NCI-H510A treated with DMSO at 0.1 percent for 48 hours (cell line): ENCODE data around the gene PFDN2.

Source experiments
- DNase-seq: peaks from one replicate; lab custom pipeline; 2025; lab: John Stamatoyannopoulos, UW

Gene PFDN2

DNA sequence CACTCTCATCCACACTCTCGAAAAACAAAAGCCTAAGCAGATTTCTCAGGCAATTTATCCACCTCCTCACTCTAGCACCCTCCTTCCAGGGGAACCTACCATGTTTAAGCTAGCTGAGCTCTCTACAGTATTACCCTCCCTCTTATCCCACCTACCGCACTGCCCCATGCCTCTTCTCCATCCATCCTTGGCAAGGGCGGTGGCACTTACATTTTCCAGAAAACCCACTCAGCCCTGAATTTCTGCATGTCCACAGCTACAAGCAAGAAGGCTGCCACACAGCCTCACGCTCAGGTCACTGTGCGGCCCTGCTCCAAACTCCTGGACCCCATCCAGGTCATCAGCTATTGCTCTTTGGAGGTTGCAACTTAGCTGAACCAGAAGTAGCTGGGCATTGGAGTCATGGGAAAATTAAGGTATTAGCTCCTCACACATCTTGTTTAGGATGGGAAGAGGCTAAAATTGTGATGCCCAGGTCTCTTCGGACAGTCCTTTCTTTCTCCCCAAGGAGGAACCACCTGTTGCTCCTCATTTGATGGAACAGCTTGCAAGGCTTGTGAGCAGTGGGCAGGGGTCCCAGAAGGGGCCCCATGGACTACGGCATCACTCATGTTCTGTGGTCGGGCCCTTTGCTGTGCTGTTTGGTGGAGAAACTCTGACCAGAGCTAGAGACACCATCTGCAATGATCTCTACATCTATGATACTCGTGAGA is 18.6 kb downstream of the PFDN2 start:
- DNase-seq, result no peak

DNA sequence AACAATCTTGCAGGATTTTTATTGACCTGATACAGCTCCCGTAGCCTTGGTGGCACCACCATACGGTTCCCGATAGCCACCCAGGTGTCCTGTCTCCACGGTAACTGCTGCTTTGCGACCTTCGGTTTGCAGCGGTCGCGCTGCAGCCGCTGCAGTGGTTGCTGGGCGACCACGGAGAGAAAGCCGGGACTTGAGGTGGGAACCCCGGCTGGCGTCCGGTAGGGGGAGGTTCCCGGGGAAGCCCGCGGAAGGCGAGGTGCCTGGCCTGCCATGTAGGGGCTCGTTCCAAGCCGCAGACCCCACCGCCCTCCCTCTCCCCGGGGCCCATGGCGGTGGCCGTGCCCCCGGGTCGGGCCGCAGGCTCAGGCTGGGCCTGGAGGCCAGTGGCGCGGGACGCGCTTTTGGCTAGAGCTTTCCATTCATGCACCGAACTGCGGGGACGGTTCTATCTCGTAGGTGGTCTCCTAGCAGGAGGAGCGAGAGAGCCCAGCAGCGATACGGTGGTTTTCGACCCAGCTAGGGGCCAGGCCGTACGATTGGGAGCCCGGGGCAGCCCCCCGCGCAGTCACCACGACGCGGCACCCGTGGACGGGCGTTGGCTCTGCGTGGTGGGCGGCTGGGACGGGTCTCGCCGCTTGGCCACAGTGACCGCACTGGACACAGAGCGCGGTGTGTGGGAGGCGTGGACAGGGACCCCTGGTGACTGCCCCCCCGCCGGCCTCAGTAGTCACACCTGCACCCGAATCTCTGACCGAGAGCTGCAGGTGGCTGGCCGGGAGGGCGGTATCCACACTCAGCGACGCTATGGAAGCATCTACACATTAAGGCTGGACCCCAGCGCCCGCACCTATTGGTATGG is 19.4 kb downstream of the PFDN2 start, which contains the start of gene KLHDC9:
Gene KLHDC9 (plus strand): TSS at position 152 of the 859 bp plus-strand sequence. CDS start 175 bp downstream, at position 327.
- peak; percentile 81 for DNase-seq

DNA sequence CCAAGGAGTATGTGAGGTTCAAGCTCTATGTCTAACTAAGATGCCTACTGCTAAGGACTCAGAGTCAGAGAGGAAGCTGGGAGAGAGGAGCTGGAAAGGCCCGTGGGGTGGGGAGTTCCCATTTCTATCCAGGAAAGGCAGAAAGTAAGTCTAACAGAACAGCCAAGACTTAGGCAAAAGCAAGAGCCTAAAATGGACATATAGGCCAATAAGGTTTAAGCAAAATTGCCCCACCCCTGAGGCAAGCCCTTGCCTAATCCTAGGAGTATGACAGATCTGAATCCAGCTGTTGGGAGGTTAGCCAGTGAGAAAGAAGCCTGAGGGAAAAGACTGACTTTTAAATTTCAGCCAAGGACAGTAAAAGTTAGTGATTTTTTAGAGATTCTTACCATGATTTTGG is 21.3 kb downstream of the PFDN2 start:
- no peak for DNase-seq

DNA sequence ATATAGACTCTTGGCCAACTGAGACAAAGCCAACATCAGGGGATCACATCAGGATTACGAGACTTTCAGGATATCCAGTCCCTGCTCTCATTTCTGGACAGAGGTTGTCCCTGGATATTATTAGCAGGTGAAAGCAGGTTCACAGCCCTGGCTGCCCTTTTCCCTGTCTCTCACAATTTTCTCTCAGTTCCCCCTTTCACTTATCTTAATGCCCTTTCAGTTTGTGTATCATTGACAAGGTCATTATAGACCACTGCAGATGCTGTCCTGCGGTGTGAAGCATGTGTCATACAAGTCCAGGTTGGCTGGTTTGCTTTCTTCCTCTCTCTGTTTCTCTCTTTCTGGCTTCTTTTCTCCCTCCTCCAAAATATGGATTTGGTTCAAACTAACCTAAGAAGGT is 21.8 kb downstream of the PFDN2 start:
- no peak for DNase-seq

DNA sequence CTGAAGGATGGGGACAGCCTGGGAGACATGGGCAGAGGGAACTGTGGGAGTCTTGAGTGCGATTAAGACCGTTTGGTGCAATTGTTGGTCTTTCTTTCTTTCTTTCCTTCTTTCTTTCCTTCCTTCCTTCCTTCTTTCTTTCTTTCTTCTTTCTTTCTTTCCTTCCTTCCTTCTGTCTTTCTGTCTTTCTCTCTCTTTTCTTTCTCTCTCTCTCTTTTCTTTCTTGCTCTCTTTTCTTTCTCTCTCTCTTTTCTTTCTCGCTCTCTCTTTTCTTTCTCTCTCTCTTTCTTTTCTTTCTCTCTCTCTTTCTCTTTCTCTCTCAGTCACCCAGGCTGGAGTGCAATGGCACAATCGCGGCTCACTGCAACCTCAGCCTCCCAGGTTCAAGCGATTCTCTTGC is 22.6 kb downstream of the PFDN2 start:
- DNase-seq, result no peak

DNA sequence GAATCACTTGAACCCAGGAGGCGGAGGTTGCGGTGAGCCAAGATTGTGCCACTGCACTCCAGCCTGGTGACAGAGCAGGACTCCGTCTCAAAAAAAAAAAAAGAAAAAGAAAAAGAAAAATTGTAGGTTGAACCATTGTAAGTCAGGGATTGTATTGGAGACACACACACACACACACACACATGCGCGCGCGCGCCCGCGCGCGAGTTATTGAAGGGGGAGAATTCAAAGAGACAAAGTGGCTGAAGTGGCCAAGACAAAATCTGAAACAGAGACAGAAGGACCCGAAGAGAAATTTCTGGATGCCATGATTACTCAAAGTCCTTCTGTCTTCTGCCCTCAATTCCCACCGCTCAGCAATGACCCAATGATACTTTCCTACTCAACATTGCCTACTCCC is 23.4 kb downstream of the PFDN2 start:
- no peak for DNase-seq

DNA sequence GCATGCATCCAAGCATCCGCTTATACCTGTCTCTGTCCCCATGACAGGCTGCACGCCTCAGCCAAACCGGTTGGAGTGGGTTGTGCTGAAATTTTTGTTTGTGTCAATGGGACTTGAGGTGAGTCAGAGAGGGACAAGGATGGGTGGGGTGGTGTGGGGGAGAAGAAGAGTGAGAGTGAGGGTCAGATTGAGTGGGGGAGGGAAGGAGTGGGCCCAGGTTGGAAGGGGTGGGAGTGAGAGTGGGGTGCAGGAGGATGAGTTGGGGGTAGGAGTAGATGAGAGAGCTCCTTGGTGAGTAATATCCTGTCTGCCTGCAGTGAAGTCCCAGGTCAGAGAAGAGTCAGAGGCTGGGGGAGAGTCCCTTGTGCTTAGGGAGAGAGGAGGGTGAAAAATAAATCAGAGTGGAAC is 25.2 kb downstream of the PFDN2 start:
- no peak for DNase-seq

DNA sequence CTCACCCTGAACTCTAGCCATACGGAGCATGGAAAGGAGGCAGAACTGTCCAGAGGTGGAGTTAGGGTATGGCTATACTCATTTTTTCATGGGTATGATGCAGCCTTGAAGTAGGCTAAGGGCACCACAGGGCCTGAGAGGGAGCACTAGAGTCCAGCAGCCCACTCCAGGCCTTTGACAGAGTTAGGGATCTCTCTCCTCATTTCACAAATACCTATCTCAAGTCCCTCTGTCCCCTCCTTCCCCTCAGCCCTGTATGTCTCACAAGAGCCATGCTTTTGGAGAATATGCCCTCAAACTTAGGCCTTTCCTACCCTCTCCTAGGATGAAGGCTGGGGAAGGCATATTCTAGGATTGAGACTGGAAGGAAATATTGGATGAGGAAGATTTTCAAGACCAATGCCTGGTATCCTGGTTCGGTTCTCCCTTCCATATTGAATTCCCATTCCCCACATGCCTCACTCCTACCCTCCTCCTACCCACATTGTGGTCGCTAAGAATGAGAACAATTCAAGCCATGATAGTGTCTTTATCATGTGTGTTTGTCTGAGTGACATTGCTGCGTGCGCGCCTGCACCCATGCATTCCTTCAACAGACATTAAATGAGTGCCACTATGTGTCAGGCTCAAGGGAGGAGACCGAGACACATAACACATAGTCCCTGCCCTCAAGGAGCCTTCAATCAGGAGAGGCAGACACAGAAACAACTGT is 25.9 kb downstream of the PFDN2 start:
- DNase-seq, result no peak

DNA sequence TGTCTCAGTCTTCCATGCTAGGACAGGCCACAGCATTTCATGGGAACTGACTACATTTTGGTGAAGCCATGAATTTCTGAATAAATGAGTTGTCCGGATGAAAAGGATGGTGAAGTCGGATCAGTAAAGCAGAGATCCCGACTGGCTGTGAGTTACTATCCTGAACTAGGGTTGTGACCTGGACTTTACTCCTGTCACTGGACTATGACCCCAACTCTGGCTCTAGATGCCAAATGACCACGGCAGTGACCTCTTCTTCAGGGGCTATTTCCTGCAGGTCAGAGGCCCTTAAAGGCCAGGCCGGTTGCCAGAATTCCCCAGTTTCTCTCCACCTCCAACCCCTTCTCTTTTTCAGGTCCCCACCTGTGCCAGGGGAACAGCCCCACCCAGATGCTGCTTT is 26.7 kb downstream of the PFDN2 start:
- no peak for DNase-seq

DNA sequence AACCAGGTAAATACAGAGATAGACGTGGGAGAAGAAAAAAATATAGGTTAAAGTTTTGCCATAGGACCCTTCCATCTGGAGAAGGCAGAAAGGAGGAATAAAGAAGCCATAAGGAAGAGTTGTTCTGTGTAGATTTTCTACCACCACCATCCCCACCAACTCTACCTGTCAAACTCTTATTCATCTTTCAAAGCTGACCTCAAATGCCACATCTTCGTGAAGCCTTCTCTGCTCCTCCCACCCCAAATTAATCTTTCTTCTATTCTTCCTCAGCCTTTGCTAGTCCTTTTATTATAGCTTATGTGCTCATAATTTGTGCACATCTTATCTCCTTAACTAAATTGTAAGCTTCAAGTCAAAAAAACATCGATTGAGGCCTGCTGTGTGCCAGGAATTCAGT is 27.2 kb downstream of the PFDN2 start:
- no peak for DNase-seq

DNA sequence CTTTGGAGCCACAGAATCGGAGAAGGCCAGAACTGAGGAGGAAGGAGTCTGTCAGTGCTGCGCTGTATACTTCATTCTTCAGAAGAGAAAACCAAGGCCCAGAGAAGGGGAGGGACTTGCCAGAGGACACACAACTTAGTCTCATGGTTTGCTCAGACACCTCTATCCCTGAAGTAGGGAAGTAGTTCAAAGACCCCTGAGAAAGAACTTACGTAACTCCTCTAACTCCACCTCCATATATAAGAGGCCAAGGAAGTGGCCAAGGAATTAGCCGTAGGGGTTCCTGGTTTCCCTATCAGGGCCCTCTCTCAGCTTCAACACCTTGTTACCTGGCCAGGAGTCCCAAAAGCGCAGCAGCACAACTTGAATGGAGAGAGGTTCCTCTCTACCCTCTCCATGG is 27.9 kb downstream of the PFDN2 start:
- no peak for DNase-seq

DNA sequence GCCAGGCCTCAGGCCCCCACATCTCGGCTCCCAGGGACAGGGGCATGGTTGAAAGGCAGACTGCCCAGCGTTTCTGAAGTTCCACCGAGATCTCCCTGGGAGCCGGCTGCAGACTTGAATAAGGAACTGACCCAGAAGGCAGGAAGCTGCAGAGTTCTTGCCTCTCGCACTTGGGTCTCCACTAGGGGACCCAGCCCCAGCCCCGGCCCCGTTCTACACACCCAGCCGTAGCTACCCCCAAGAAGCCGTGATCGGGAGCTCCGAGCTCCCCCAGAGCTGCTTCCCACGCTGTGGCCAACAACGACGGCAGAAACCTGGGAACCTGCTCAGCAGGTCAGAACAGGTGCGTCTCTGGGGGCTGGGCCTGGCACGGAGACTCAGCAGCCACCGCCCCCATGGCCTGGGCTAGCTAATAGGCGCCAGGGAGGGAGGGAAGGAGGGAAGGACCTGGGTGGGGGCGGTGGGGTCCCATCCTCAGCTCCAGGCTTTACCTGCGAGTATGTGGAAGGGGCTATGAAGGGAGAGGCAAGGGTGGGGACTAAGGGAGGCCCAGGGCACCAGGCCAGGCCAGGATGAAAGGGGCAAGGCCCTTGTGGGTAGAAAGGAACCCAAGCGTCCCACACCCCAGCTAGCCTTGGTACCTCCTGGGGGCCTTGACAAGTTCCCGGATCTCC is 28.4 kb downstream of the PFDN2 start, which contains the start of gene NECTIN4:
Gene NECTIN4 (minus strand): TSS at position 308 of the 674 bp plus-strand sequence. CDS start 262 bp downstream, at position 46.
- DNase-seq, result peak; percentile 48

DNA sequence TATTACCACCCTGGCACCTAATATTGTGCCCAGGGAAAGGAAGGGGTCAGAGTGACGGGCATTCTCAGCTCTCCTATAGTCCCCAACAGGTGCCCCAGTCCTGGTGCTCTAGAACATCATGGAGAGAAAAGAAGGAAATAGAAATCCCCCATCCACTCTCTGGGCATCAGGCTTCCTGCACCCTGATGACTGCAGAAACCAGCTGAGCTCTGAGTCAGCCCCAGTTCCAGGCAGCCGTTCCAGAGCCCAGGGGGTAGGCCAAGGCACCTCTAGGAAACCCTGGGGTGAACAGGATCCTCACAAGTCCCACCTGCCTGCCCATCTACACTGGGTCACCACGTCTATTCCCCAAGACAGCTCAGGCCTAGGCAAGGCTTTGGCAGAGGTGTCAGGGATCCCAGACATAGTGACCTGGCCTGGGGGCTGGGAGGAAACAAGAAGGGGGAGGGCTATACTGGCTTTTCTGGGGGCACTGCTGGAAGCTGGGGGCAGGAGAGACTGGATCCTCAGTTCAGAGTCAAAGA is 29.2 kb downstream of the PFDN2 start:
- no peak for DNase-seq

DNA sequence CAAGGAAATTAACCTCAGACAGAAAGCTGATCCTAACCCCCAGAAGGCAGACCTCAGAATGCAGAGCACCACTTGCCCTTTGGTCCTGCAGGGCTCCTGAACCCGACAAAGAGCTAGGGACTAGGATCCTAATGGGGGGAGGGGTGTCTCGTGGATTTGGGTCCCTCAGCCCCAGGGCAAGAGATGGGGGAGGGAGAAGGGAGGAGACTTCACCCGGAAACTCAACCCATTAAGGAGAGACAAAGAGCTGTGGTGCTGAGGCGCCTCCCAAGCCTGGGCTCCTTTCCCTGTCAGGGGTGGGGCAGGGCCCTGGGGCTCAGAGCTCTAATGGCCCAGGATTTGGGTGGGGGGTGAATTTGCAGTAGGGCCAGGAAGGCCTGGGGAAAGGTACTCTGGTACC is 31.4 kb downstream of the PFDN2 start:
- DNase-seq, result no peak

DNA sequence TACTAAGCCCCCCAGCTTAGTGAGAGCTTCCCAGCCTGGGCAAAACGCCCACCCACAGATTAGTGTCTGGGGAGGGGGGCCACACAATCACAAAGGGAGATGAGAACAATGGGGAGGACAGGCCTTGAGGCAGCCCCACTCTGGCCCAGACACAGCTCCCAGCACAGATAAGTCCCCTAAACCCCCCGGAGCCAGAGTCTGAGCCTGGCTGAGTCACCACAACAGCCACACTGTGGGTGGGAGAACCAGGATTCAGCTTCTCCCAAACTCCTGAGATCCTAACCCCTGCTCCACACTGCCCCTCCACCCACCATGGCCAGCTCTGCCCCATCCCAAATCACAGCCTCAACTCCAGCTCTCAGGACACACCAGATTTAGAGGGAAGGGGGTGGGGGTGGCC is 32.7 kb downstream of the PFDN2 start:
- no peak for DNase-seq

DNA sequence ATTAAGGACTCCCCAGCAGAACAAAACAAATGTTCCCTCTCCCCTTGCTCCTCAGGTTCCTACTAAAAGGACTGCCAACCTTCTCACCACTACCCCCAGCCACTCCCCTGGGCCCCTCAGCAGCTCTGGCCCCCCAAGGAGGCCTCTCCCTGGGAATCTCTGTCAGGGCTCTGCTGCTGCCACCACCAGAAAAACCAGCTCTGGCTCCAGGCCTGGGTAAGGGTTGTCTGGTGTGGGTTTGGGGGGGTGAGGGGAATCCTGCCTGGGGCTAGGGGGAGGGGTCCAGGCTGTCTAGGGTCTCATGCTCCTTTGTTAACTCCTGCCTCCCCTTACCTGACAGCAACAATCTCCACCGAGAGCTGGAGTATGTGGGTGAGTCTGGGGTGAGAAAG is 33.2 kb downstream of the PFDN2 start:
- DNase-seq, result no peak

DNA sequence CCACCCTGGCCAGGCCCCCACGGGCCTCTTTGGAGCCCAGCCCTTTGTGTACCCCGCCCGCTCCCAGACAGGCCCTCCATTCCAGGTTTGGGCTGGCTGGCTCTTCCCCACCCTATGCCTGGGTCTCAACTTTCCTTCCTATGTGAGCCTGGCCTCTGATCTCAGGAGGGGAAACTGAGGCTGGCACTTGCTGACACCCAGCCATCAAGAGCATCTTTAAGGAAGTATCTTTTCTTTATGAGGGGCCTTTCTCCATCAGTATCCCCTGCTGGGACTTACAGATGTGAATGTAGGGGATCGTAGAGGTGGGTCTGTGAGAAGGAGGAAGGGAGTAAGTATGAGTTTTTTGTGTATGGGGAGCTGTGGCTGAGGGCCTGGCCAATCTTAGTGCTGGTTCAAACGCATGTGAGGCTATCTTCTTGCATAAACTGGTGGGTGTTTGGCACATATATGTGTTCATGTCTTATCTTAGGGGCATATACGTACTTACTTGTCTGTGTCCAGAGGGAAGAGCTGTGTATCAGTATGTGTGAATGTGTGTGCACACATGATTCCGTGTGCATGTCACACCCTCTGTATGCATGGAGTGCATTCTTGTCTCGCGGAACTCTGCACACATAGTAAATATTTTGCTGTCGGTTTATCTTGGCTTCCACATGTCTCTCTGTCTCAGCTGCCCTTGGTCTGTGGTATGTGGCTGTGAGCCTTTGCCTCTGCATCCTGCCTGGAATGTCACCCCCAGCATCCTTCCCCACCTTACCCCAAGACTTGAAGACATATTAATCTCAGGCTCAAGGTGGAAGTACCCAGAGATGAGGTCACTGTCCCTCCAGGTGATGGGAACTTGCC is 33.9 kb downstream of the PFDN2 start:
- no peak for DNase-seq

DNA sequence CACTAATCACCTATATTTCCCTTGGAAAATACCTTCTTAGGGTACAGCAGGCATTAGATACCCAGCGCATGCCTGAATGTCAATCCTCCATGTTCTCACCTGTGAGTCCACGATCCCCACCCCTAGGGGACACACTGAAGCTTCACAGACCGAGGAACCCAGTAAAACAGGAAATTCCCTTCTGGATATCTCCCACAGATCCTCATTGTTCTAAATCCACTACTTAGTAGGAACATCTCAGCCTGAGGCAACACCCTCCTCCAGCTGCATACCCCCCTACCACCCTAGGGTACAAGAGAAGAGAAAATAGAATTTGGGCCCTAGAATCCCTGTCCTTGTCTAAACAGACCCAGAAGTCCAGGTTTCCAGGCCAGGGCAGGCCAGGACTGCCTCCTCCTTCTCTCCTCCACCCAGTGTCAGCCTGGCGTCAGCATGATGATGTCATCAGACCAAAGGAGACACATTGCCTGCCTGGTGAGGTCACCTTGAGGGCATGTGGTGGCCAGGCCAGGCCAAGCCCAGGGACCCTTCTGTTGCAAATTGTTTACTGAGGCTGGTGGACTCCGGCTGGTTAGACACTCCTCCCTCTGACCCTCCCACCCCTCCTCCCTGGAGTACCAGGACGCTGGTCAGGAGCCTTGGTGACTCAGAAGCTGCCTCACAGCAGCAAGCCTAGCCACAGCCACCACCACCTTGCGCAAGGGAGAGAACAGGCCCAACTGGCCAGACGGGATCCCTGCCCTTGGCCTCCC is 34.7 kb downstream of the PFDN2 start:
- no peak for DNase-seq

DNA sequence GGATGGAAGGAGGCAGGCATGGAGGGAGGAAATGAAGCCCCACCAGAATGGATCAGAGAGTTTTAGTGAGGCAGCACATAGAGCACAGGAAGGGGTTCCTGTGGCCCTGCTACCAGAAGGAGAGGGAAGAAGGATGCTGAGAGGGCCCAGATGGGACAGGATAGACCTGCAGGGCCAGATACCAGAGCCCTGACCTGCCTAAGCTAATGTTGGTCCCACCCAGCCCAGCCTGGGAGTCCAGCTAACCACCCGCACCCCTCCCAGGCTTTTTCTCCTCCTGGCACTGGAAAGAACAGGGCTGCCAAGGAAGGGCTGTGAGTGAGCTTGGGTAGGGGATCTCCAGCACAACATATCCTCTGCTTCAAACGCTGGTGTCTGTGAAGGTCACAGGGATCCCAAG is 35.4 kb downstream of the PFDN2 start:
- DNase-seq, result no peak

DNA sequence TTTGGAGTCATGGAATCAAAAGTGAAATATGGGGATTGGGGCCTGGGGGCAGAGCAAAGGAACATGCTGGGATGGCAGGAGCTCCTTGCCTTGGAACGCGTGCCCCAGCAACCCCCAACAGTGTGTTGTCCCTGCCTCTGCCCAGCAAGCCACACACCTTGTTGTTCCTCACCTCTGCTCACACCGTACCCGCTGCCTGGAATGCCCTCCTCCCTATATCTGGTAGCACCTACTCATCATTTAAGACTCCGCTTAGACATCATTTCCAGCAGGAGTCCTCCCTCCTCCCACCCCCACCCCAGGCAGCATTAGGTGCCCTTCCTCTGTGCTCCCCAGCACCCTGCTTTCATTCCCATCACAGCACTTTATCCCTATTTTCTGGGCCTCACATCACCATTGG is 36.3 kb downstream of the PFDN2 start:
- DNase-seq, result no peak
